Osteoblast (primary cell): ENCODE results near the gene CTCF. TPM values are rescaled to one million over a fixed set of nuclear protein-coding genes. Genes with fewer than 3 reads are reported as not detected.

Experiments
- DNase-seq: peaks from one replicate; pipeline ENCODE4 v3.0.0; 2011; ENCODE audit warnings: low spot score, mixed read lengths; ENCODE audit not compliant: insufficient read length; ENCODE audit errors: missing footprints
- H2AFZ ChIP-seq: 2 replicates; pipeline ENCODE4 v1.6.0; 2011; ENCODE audit warnings: mild to moderate bottlenecking, low read length
- H3K27ac ChIP-seq: 2 replicates; pipeline ENCODE4 v1.5.1; 2011; ENCODE audit warnings: mild to moderate bottlenecking, low read depth, low read length, moderate library complexity
- H3K27me3 ChIP-seq: 2 replicates; pipeline ENCODE4 v1.6.0; 2012; ENCODE audit warnings: mild to moderate bottlenecking, control low read depth, inconsistent platforms, low read length, moderate library complexity; ENCODE audit not compliant: insufficient read depth
- H3K36me3 ChIP-seq: 2 replicates; pipeline ENCODE4 v1.5.1; 2011; ENCODE audit warnings: mild to moderate bottlenecking, low read length, control low read depth, moderate library complexity; ENCODE audit not compliant: insufficient read depth
- H3K4me1 ChIP-seq: 2 replicates; pipeline ENCODE4 v1.5.1; 2011; ENCODE audit warnings: mild to moderate bottlenecking, low read length, control low read depth, moderate library complexity; ENCODE audit not compliant: insufficient read depth
- H3K4me2 ChIP-seq: 2 replicates; pipeline ENCODE4 v1.6.0; 2011; ENCODE audit warnings: mild to moderate bottlenecking, low read length; ENCODE audit not compliant: insufficient read depth
- H3K4me3 ChIP-seq: fragments of 200-600 bp; sonication (generic); 3 replicates; pipeline ENCODE4 v1.5.1; 2012; ENCODE audit warnings: mild to moderate bottlenecking, low read length, inconsistent platforms; ENCODE audit not compliant: insufficient read depth
- H3K79me2 ChIP-seq: 2 replicates; pipeline ENCODE4 v1.6.0; 2012; ENCODE audit warnings: mild to moderate bottlenecking, low read length, control low read depth, inconsistent platforms; ENCODE audit not compliant: insufficient read depth
- H3K9me3 ChIP-seq: 2 replicates; pipeline ENCODE4 v1.5.1; 2011; ENCODE audit warnings: low read depth, low read length, control low read depth
- H4K20me1 ChIP-seq: 2 replicates; pipeline ENCODE4 v1.6.0; 2012; ENCODE audit warnings: mild to moderate bottlenecking, low read length, control low read depth; ENCODE audit not compliant: insufficient read depth
- CTCF ChIP-seq: IDR thresholded peaks from 2 replicates; pipeline ENCODE4 v1.5.1; 2011; ENCODE audit warnings: mild to moderate bottlenecking, low read depth, low read length, moderate library complexity; ENCODE audit errors: extremely low read depth
- total RNA-seq: library from RNA; depleted of rRNA; stranded (reverse); fragments of >200 nt; gene quantifications from 2 replicates; pipeline ENCODE4 v1.2.3, GENCODE V29; 2012

Gene CTCF
- total RNA-seq, 1 donor, result 29.3 TPM

GRCh38 chr16:67652578-67653127, 90.3 kb downstream of the CTCF start:
- H3K4me2 ChIP-seq, result peak overlapping the region; percentile 76

GRCh38 chr16:67653128-67653788, 90.9 kb downstream of the CTCF start:
- Histone ChIP-seq H2AFZ (no peak overlapping the region), H3K27me3 (peaks cover 61% of the 10 kb centered on the region), H3K36me3 (no peaks in the 10 kb centered on the region), H4K20me1 (peaks cover 9% of the 10 kb centered on the region), H3K9me3 (no peaks in the 10 kb centered on the region), H3K4me1 (no peaks in the 10 kb centered on the region), H3K4me2 (peak overlapping the region; percentile 76), H3K4me3 (peak overlapping the region; percentile 57), H3K79me2 (no peaks in the 10 kb centered on the region), H3K27ac (no peak overlapping the region)
- no peak for TF ChIP-seq CTCF
- peak; percentile 96 for DNase-seq

More at GRCh38 chr16:67652578-67653127, 90.3 kb downstream of the CTCF start:
- no peak overlapping the region for H3K4me3 ChIP-seq
- no peak overlapping the region for H3K27ac ChIP-seq
- no peak for TF ChIP-seq CTCF
- H3K79me2 ChIP-seq, result no peaks in the 10 kb centered on the region
- no peaks in the 10 kb centered on the region for H3K4me1 ChIP-seq
- H4K20me1 ChIP-seq, result peaks cover 9% of the 10 kb centered on the region
- DNase-seq, result peak; percentile 97
- H3K9me3 ChIP-seq, result no peaks in the 10 kb centered on the region
- H3K27me3 ChIP-seq, result peaks cover 66% of the 10 kb centered on the region
- no peak overlapping the region for H2AFZ ChIP-seq
- H3K36me3 ChIP-seq, result no peaks in the 10 kb centered on the region

GRCh38 chr16:67653789-67654402, 91.6 kb downstream of the CTCF start:
- Histone ChIP-seq H3K4me2 (peak overlapping the region; percentile 76), H3K27ac (no peak overlapping the region), H3K4me3 (peak overlapping the region; percentile 57), H3K9me3 (no peaks in the 10 kb centered on the region), H4K20me1 (peaks cover 9% of the 10 kb centered on the region), H3K36me3 (no peaks in the 10 kb centered on the region), H2AFZ (no peak overlapping the region), H3K4me1 (peaks cover 2% of the 10 kb centered on the region), H3K27me3 (peaks cover 54% of the 10 kb centered on the region), H3K79me2 (peaks cover 3% of the 10 kb centered on the region)
- peak; percentile 77 for DNase-seq
- TF ChIP-seq CTCF, result no peak

GRCh38 chr16:67654403-67654911, 92.1 kb downstream of the CTCF start:
- H3K4me1 ChIP-seq, result peaks cover 8% of the 10 kb centered on the region
- H3K4me3 ChIP-seq, result no peak overlapping the region
- no peaks in the 10 kb centered on the region for H3K36me3 ChIP-seq
- DNase-seq, result peak; percentile 92
- no peak overlapping the region for H3K4me2 ChIP-seq
- H3K27me3 ChIP-seq, result peaks cover 49% of the 10 kb centered on the region
- no peak for TF ChIP-seq CTCF
- H3K79me2 ChIP-seq, result peaks cover 8% of the 10 kb centered on the region
- H4K20me1 ChIP-seq, result peaks cover 15% of the 10 kb centered on the region
- H3K9me3 ChIP-seq, result no peaks in the 10 kb centered on the region
- H2AFZ ChIP-seq, result no peak overlapping the region
- no peak overlapping the region for H3K27ac ChIP-seq
